ENCODE results near the gene SFXN4. TPM values are rescaled to one million over a fixed set of nuclear protein-coding genes. Genes with fewer than 3 reads are reported as not detected.

Gene SFXN4
- total and polyA plus RNA-seq, 2 donors (not counting 1 experiment from before 2014, with no cell fraction given), result 10.3 to 17.7 TPM

GRCh38 chr10:119095640-119096039, 69.9 kb downstream of the SFXN4 start:
- H3K4me2 ChIP-seq (ENCODE audit: extremely low read depth, insufficient read depth, low read length), result no peak overlapping the region
- DNase-seq (ENCODE audit: low read depth in 2 of 2), result no peak
- H3K36me3 ChIP-seq (ENCODE audit: control insufficient read depth, insufficient read depth, low read length), result no peaks in the 10 kb centered on the region
- no peaks in the 10 kb centered on the region for H4K20me1 ChIP-seq (ENCODE audit: control insufficient read depth, extremely low read depth, insufficient read depth, low read length)
- H3K9me3 ChIP-seq (ENCODE audit: control insufficient read depth, insufficient read depth, low read depth, low read length), result no peaks in the 10 kb centered on the region
- H3K27ac ChIP-seq (ENCODE audit: insufficient read depth, low read length), result no peak overlapping the region
- H3K9ac ChIP-seq (ENCODE audit: insufficient read depth, low read length), result no peak overlapping the region
- H3K4me1 ChIP-seq (ENCODE audit: control insufficient read depth, extremely low read depth, insufficient read depth, low read length), result no peaks in the 10 kb centered on the region
- H3K27me3 ChIP-seq (ENCODE audit: control insufficient read depth, insufficient read depth, low read length), result no peaks in the 10 kb centered on the region
- no peak overlapping the region for H2AFZ ChIP-seq (ENCODE audit: low read length)
- no peak overlapping the region for H3K4me3 ChIP-seq (replicated peaks in 1 of 4; ENCODE audit: control extremely low read depth in 1 of 4, insufficient read depth in 1 of 4, low read depth in 3 of 4, low read length in 4 of 4)
- no peak for TF ChIP-seq CTCF (conservative IDR thresholded peaks at IDR 0.05 in 1 of 2, IDR thresholded peaks at IDR 0.05 in 1 of 2; ENCODE audit: low read depth in 1 of 2, low read length in 2 of 2)
- TF ChIP-seq EZH2 (IDR thresholded peaks at IDR 0.05; ENCODE audit: low read length, missing control alignments), result no peak
- no peaks in the 10 kb centered on the region for H3K79me2 ChIP-seq (ENCODE audit: control insufficient read depth, insufficient read depth, low read length)

GRCh38 chr10:119090968-119091367, 74.5 kb downstream of the SFXN4 start:
- DNase-seq (ENCODE audit: low read depth in 2 of 2), result peak; percentile 85
- Histone ChIP-seq H3K4me3 (replicated peaks in 1 of 4; ENCODE audit: control extremely low read depth in 1 of 4, insufficient read depth in 1 of 4, low read depth in 3 of 4, low read length in 4 of 4) (no peak overlapping the region), H2AFZ (ENCODE audit: low read length) (peak overlapping the region; percentile 28), H4K20me1 (ENCODE audit: control insufficient read depth, extremely low read depth, insufficient read depth, low read length) (no peaks in the 10 kb centered on the region), H3K4me1 (ENCODE audit: control insufficient read depth, extremely low read depth, insufficient read depth, low read length) (no peaks in the 10 kb centered on the region), H3K79me2 (ENCODE audit: control insufficient read depth, insufficient read depth, low read length) (no peaks in the 10 kb centered on the region), H3K27ac (ENCODE audit: insufficient read depth, low read length) (no peak overlapping the region), H3K36me3 (ENCODE audit: control insufficient read depth, insufficient read depth, low read length) (no peaks in the 10 kb centered on the region), H3K9ac (ENCODE audit: insufficient read depth, low read length) (no peak overlapping the region), H3K9me3 (ENCODE audit: control insufficient read depth, insufficient read depth, low read depth, low read length) (no peaks in the 10 kb centered on the region), H3K27me3 (ENCODE audit: control insufficient read depth, insufficient read depth, low read length) (no peaks in the 10 kb centered on the region), H3K4me2 (ENCODE audit: extremely low read depth, insufficient read depth, low read length) (no peak overlapping the region)
- TF ChIP-seq CTCF (conservative IDR thresholded peaks at IDR 0.05 in 1 of 2, IDR thresholded peaks at IDR 0.05 in 1 of 2; ENCODE audit: low read depth in 1 of 2, low read length in 2 of 2) (no peak), EZH2 (IDR thresholded peaks at IDR 0.05; ENCODE audit: low read length, missing control alignments) (no peak)

Other genes starting within 250 kb of the SFXN4 start
- gene NANOS1, start 136.0 kb downstream of the SFXN4 start, total RNA-seq, result 1.0 and 1.2 TPM in 2 replicates
- 1.1 and 2.3 TPM in 2 replicates for gene NANOS1, start 136.0 kb downstream of the SFXN4 start, polyA plus RNA-seq
- gene EIF3A, start 84.9 kb downstream of the SFXN4 start, total RNA-seq, result 112 TPM in 2 replicates
- 39.9 and 45.3 TPM in 2 replicates for gene EIF3A, start 84.9 kb downstream of the SFXN4 start, polyA plus RNA-seq
- gene DENND10, start 61.6 kb downstream of the SFXN4 start, total RNA-seq, result 79.1 and 116 TPM in 2 replicates
- gene DENND10, start 61.6 kb downstream of the SFXN4 start, polyA plus RNA-seq, result 92.4 and 125 TPM in 2 replicates
- gene PRDX3, start 13.1 kb upstream of the SFXN4 start, total RNA-seq, result 144 and 287 TPM in 2 replicates
- gene PRDX3, start 13.1 kb upstream of the SFXN4 start, polyA plus RNA-seq, result 303 and 333 TPM in 2 replicates
- 19.0 and 24.1 TPM in 2 replicates for gene GRK5, start 41.9 kb upstream of the SFXN4 start, total RNA-seq
- gene GRK5, start 41.9 kb upstream of the SFXN4 start, polyA plus RNA-seq, result 26.9 and 90.3 TPM in 2 replicates